Right atrium auricular region (tissue), 2 donors: Measurements from ENCODE around the gene DOCK9. TPM values are rescaled to one million over a fixed set of nuclear protein-coding genes. Genes with fewer than 3 reads are reported as not detected.
A peak's percentile ranks its signal among the peaks of the same experiment; 100 is the strongest.

ENCODE experiments used
- DNase-seq: peaks from one replicate; pipeline ENCODE4 v3.0.0-alpha.2; 2019; ENCODE audit warnings: low spot score
- H3K27ac ChIP-seq, 2 donors: fragments of 200-600 bp; sonication (generic); 1 replicate in 1 of 2; 2 replicates in 1 of 2; pipeline ENCODE4 v1.5.1; 2016 to 2019
- H3K27me3 ChIP-seq, 2 donors: fragments of 200-600 bp; sonication (generic); one replicate each; pipeline versions ENCODE4 v1.5.1 to v1.6.0; 2017 to 2019
- H3K36me3 ChIP-seq: fragments of 200-600 bp; sonication (generic); one replicate; pipeline ENCODE4 v1.5.1; 2016
- H3K4me1 ChIP-seq, 2 donors: fragments of 200-600 bp; sonication (generic); one replicate each; pipeline versions ENCODE4 v1.5.1 to v1.6.0; 2017 to 2019
- H3K4me3 ChIP-seq, 2 donors: fragments of 200-600 bp; sonication (generic); 1 replicate in 1 of 2; 2 replicates in 1 of 2; pipeline ENCODE4 v1.5.1; 2017 to 2019; ENCODE audit warnings: mild to moderate bottlenecking in 1 of 2, moderate library complexity in 1 of 2
- H3K9me3 ChIP-seq, 2 donors: fragments of 200-600 bp; sonication (generic); one replicate each; pipeline ENCODE4 v1.5.1; 2019
- total RNA-seq, 2 donors: library from RNA; depleted of rRNA; stranded (reverse); fragments of >200 nt; gene quantifications; one replicate each; pipeline ENCODE4 v1.1.0, GENCODE V29; 2016
- TF ChIP-seq, protein P1 (sequence below), 2 donors: fragments of 200-600 bp; sonication (generic); IDR thresholded peaks; one replicate each; pipeline ENCODE4 v1.5.1; 2019; ENCODE audit warnings: antibody characterized with exemption in 2 of 2

The DOCK9 gene
- total RNA-seq, 2 donors from 2014 or later, result 79.6 to 80.5 TPM

DNA sequence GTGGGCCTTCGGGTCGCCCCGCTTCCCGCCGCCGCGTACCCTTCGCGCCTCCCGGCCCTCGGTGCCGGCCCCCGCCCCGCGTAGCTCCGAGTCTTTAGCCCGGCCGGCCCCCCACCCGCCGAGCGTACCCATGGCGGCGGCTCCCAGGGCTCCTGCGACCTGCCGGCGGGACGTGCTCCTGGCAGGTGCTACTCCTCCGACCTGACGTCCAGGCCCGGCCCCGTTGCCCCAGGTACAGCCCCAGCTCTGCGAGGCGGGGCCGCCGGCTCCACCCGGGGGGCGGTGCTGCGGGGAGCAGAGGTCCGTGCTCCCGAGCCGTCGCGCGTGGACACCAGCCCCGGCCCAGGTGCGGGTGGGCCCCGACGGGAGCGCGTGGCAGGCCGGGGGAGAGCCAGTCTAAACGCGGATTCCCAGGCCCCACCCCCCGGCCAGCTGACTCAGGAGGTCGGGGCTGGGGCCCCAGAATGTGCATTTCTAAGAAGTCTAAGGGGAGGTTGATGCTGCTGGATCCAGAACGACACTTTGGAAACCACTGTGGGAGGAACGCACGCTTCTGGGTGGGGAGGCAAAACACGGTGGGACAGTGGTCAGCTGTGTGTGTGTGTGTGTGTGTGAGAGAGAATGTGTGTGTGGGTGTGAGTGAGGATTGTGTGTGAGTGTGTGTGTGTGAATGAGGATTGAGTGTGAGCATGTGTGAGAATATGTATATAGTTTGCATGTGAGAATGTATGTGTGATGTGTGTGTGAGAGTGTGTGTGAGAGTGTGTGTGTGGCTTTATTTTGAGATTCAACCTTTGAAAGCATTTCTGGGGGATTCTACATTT is 225.2 kb downstream of the DOCK9 start, which contains the start of gene SLC15A1:
SLC15A1 (minus strand) TSS at position 206 of the 824 bp plus-strand sequence; CDS start at position 132, 74 bp downstream.
- H3K27ac ChIP-seq, result no peak within 1 kb of the TSS
- H3K36me3 ChIP-seq, result no peaks in the 10 kb centered on the region
- peak within 1 kb of the TSS; percentile 17 to 43 for H3K4me3 ChIP-seq
- H3K4me1 ChIP-seq, result peaks cover 0 to 15% of the 10 kb centered on the region in 2 donors
- DNase-seq, result no peak
- TF ChIP-seq, protein P1, sequence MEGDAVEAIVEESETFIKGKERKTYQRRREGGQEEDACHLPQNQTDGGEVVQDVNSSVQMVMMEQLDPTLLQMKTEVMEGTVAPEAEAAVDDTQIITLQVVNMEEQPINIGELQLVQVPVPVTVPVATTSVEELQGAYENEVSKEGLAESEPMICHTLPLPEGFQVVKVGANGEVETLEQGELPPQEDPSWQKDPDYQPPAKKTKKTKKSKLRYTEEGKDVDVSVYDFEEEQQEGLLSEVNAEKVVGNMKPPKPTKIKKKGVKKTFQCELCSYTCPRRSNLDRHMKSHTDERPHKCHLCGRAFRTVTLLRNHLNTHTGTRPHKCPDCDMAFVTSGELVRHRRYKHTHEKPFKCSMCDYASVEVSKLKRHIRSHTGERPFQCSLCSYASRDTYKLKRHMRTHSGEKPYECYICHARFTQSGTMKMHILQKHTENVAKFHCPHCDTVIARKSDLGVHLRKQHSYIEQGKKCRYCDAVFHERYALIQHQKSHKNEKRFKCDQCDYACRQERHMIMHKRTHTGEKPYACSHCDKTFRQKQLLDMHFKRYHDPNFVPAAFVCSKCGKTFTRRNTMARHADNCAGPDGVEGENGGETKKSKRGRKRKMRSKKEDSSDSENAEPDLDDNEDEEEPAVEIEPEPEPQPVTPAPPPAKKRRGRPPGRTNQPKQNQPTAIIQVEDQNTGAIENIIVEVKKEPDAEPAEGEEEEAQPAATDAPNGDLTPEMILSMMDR (IDR thresholded peaks at IDR 0.05), result no peak
- H3K9me3 ChIP-seq, result peaks cover 0 to 12% of the 10 kb centered on the region in 2 donors
- H3K27me3 ChIP-seq, result peaks cover 13 to 20% of the 10 kb centered on the region in 2 donors

DNA sequence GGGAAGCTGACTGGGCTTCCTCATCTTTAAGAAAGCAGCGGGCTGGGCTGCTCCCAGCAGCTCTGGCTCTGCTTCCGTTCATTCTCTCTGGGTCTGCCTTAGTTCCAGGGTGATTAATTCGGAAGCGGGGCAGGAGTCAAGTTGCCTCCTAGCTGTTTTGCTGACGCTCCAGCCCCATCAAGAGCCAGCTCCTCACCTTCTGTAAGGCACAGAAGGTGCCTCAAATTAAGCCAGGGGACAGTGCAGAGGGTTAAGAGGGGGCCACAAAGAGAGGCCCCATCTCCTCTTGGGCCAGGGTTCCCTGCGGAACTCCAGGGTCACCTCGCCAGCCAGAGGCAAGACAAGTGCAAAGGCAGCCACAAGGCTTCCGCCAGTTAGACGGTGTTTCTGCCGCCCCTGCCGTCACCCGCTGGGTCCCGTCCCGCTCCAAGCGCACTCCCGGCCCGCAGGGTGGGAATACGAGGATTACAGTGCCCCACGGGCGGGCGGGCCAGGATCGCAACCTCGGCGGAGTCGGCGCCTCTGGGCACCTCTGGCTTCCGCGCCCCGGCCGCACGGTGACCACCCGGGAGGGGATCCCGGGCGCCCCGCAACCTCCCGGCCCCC is 225.9 kb downstream of the DOCK9 start:
- no peak for DNase-seq
- H3K4me1 ChIP-seq, result peaks cover 0 to 15% of the 10 kb centered on the region in 2 donors
- peak overlapping the region; percentile 17 to 43 for H3K4me3 ChIP-seq
- peaks cover 0 to 12% of the 10 kb centered on the region in 2 donors for H3K9me3 ChIP-seq
- TF ChIP-seq, protein P1 (IDR thresholded peaks at IDR 0.05), result no peak
- no peaks in the 10 kb centered on the region for H3K36me3 ChIP-seq
- no peak overlapping the region for H3K27ac ChIP-seq
- peaks cover 13 to 20% of the 10 kb centered on the region in 2 donors for H3K27me3 ChIP-seq

DNA sequence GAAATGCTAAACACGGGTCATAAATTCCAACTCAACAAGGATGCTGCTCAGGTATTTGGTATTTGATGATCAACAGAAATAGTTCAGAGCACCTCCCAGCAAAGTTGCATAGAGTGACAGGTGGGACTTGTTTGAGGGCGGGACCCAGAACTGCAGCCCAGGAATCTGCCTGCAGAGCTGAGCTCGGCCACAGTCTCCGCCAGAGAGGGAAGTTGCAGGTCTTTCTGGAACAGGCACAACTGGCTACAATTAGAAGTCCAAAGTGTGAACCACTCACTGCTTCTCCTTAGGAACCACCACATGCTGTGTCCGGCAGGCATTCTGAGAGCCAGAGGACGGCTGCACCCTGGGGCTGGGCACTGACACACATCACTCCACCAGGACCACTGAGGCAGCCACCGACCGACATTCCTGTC is 226.5 kb downstream of the DOCK9 start:
- no peak for DNase-seq
- H3K9me3 ChIP-seq, result peaks cover 0 to 12% of the 10 kb centered on the region in 2 donors
- H3K4me3 ChIP-seq, result no peak overlapping the region
- TF ChIP-seq, protein P1 (IDR thresholded peaks at IDR 0.05), result no peak
- H3K4me1 ChIP-seq, result peaks cover 0 to 15% of the 10 kb centered on the region in 2 donors
- peaks cover 13 to 20% of the 10 kb centered on the region in 2 donors for H3K27me3 ChIP-seq
- H3K27ac ChIP-seq, result no peak overlapping the region
- no peaks in the 10 kb centered on the region for H3K36me3 ChIP-seq

DNA sequence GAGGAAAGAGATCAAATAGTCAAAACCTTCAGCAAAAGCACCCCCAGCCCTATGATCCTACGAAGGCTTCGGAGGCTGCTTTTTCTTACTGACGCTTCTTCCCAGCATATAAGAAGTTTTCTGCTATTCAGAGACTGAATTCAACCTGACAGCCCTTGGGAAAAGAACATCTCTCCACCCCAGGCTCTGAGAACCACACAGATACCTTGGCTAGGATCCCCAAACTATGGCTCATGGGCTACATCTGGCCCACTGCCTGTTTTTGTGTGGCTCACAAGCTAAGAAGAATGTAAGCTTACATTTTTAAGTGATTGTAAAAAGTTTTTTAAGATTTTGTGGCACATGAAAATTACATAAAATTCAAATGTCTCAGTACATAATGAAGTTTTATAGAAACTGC is 228.4 kb downstream of the DOCK9 start:
- peaks cover 13 to 20% of the 10 kb centered on the region in 2 donors for H3K27me3 ChIP-seq
- no peak for DNase-seq
- TF ChIP-seq, protein P1 (IDR thresholded peaks at IDR 0.05), result no peak
- H3K4me3 ChIP-seq, result no peak overlapping the region
- H3K27ac ChIP-seq, result no peak overlapping the region
- peaks cover 0 to 12% of the 10 kb centered on the region in 2 donors for H3K9me3 ChIP-seq
- no peaks in the 10 kb centered on the region for H3K36me3 ChIP-seq
- H3K4me1 ChIP-seq, result peaks cover 0 to 15% of the 10 kb centered on the region in 2 donors

DNA sequence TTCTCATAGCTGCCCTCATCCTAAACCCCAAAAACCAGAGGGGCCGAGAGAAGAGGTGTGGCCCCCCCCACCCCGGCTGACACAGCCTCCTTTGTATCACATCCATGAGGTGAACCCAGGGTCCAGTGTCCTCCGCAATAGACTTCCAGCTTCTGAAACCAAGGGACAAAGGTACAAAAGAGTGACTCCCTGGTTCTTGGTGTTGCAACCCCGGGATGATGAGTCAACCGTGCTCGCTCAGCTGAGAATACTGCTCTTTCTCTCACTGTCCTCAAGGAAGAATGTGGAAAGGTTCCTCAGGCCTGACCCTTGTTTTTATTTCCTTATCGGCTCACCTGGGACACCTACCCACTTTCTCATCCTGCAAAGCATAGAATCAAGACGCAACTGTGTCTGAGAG is 230.9 kb downstream of the DOCK9 start:
- DNase-seq, result no peak
- TF ChIP-seq, protein P1 (IDR thresholded peaks at IDR 0.05), result no peak
- no peak overlapping the region for H3K4me3 ChIP-seq
- no peaks in the 10 kb centered on the region for H3K36me3 ChIP-seq
- no peak overlapping the region for H3K27ac ChIP-seq
- H3K9me3 ChIP-seq, result no peaks in the 10 kb centered on the region
- peaks cover 5 to 10% of the 10 kb centered on the region in 2 donors for H3K27me3 ChIP-seq
- H3K4me1 ChIP-seq, result peaks cover 0 to 6% of the 10 kb centered on the region in 2 donors

Other genes starting within 250 kb of the DOCK9 start
- not detected for gene SLC15A1, start 225.4 kb downstream of the DOCK9 start, total RNA-seq
- 10 to 100 TPM; 47.5 to 50.7 TPM for gene UBAC2, start 222.8 kb upstream of the DOCK9 start, total RNA-seq